ENCODE results near the gene PFN1.
"Not testable (repeated sequence)": the region's sequence is repeated elsewhere in the genome, so short reads cannot be mapped to it uniquely, and the experiment has no call there.

The PFN1 gene

GRCh38 chr17:4921320-4921719, 27.0 kb downstream of the PFN1 start:
- DNase-seq (ENCODE audit: low spot score): no peak

- no peak for DNase-seq (ENCODE audit: low spot score)
These were observed 27.8 kb downstream of the PFN1 start for GRCh38 chr17:4920351-4921048.

DNA sequence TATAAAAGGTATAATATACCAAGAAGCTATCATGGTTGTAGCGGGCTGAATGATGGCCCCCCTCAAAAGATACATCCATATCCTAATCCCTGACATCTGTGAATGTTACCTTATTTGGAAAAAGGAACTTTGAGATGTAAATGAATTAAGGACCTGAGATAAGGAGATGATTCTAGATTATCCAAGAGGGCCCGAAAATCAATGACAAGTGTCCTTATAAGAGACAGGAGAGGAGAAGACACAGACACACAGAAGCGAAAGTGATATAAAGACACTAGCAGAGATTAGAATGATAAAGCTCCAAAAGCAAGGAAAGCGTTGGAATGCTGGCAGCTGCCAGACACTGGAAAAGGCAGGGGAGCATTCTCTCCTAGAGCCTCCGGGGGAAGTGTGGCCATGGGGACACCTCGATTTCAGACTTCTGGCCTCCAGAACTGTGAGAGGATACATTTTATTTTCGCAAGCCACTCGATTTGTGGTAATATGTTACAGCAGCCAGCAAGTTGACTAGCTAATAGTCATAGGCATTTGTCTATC, 28.8 kb downstream of the PFN1 start:
- DNase-seq (ENCODE audit: low spot score): no peak

DNA sequence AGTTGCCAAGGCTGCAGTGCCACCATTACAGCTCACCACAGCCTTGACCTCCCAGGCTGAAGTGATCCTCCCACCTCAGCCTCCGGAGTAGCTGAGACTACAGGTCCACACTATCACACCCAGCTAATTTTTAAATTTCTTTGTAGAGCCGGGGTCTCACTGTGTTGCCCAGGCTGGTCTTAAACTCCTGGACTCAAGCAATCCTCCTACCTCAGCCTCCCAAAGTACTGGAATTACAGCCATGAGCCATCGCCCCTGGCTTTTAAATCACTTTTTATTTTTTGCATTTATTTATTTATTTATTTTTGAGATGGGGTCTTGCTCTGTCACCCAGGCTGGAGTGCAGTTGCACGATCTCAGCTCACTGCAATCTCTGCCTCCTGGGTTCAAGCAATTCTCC, 33.8 kb downstream of the PFN1 start:
- not testable (repeated sequence) for DNase-seq (ENCODE audit: low spot score)

- DNase-seq (ENCODE audit: low spot score): no peak
These were observed 34.3 kb downstream of the PFN1 start for GRCh38 chr17:4913994-4914393.

DNA sequence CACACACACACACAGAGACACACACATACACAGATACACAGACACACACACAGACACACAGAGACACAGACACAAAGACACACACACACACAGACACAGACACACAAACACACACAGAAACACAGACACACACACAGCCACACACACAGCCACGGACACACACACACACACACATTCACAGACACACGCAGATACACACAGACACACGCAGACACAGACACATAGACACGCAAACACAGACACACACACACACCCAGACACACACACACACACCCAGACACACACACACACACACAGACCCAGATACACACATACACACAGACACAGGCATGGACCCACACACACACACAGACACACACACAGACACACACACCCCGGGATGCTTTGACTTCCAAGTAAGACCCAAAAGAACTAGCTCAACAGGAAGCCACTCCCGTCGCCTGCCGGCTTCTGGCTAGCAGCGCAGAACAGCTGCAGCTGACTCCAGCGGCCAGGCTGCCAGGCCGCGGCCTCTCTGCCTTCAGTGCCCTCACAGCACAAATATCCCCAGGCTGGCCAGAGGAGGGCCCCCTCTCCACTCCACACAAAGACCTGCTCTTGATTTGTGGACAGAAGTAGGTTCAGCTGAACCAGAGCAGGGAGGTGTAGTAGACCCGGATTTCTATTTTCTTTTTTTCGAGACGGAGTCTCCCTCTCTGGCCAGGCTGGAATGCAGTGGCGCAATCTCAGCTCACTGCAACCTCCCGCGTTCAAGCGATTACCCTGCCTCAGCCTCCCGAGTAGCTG, 39.4 kb downstream of the PFN1 start:
- DNase-seq (ENCODE audit: low spot score): peak; percentile 89

DNA sequence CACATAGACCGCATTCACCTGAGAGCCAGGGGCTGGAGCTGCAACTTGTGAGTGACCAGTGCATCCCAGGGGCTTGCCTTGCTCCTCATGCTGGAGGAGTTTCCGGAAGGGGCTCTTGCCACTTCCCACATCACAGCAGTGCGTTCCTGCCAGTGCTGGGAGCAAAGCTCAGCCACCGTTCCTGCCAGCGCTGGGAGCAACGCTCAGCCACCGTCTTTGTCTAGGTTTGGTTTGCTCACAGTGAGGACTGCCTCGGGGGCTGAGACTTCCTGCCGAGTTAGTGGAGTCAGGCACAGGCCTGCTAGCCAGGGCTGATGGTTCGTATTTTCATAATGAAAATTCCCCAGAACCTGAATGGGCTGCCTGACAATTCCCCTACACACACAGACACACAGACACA, 40.0 kb downstream of the PFN1 start:
- DNase-seq (ENCODE audit: low spot score): no peak

DNA sequence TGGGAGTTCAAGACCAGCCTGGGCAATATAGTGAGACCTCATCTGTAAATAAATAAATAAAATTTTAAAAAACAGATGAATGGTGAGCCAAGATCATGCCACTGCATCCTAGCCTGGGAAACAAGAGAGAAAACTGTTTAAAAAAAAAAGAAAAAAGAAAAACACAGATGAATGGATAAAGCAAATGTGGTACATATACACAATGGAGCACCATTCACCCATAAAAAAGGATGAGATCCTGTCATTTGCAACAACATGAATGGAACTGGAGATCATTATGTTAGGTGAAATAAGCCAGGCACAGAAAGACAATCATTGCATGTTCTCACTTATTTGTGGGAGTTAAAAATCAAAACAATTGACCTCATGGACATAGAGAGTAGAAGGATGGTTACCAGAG, 41.7 kb downstream of the PFN1 start:
- DNase-seq (ENCODE audit: low spot score): not testable (repeated sequence)

DNA sequence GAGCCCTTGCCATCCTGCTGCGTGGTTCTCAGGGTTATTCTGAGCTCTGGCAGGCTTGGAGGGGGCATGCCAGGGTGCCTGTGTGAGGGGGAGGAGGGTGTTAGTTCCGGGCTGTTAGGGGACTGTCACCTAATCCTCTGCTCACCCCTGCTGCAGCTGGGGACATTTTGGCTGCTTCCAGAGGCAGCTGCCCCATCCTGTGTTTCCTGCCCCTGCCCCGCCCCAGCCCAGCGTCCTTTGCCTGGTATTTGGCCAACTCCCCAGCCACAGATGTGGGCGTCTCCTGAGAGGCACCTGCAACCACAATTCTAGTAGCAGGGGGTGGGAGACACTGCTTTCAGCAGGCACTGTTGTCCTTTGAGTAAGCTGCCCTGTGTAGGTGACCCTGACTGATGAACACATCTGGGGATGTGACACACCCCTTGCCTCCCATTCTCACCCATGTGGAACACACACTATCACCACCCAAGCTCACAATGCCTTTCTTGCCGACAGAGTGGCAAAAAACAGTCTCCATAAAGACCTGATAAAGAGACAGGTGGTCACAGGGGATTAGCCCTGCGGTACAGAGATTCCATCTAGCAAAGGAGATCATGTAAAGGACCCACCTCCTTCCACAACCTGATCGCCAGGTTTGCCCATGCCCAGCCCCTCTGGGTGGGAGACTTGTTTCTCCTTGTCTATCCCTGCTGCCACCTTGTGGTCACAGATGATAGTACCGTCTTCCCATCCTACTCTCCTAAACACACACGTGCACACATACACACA, 45.1 kb downstream of the PFN1 start, which contains the start of gene CHRNE:
Gene CHRNE (minus strand): TSS at position 48 of the 768 bp plus-strand sequence. CDS start 35 bp downstream, at position 13.
- DNase-seq (ENCODE audit: low spot score): peak; percentile 68

DNA sequence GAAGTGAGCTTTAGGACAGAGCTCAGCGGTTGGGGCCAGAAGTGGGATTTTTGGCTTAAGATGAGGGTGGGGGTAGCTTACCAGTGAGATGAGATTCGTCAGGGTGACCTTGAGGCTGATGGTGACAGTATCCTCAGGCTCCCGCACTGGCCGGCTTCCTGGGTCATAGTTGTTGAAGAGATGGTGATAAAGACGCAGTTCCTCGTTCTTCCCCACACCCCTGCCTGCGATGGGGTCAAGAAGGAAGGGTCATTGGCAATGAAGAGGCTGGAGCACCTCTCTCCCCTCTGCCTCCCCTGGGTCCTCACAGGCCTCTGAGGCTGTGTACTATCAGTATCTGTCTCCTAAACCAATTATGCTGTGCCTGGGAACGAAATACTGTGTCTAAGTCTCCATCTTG, 45.8 kb downstream of the PFN1 start:
- no peak for DNase-seq (ENCODE audit: low spot score)

DNA sequence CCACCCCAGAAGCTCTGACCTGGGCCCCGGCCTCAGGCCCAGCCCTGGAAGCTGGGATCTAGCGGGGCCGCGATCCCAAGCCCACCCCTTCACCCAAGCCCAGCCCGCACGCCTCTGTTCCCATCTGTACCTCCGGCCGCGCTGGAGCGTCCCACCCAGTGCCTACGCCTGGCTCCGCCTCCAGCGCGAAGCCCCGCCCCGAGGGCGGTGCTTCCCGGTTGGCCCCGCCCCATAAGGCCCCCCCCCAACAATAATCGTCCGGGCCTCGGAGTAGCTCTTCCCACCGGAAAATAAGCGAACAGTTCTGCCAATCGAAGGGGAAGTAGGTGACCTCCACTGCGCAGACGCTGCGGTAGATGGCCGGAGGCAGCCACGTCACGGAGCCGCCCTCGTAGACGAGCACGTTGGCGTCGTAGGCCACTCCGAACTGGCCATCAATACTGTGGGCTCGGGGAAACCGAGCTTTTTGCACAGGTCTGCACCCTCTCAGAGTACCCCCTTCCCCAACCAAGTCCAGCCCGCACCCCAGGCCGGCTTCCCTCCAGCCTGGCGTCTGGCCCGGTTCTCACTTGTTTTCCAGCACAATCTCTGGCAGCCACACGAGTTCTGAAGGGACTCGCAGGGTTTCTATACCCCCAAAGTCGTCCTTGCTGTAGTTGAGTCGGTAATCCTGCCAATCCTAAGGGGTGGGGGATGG, 46.5 kb downstream of the PFN1 start:
- peak; percentile 46 for DNase-seq (ENCODE audit: low spot score)

DNA sequence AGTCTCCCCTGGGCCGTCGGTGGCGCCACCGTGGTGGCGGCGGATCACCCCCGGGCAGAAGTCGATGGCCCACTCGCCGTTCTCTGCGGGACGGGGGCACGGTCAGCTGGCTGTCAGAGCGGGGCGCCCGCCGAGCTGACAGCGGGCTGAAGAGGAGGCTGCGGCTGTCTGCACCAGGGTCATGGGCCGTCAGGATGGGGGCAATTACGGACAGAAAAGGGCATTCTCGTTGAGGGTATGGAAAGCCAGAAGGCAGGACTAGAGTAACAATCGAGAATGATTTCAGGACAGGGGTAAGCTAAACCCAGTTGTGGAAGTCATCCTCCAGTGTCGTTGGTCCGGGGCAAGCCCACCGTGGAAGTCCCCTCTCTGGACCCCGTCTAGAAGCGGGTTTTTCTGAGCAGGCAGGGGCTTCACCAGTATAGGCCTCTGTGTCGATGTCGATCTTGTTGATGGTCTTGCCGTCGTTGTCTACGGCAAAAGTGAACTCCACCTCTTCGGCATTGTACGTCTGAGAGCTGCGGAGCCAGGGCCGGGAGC, 47.2 kb downstream of the PFN1 start:
- no peak for DNase-seq (ENCODE audit: low spot score)

DNA sequence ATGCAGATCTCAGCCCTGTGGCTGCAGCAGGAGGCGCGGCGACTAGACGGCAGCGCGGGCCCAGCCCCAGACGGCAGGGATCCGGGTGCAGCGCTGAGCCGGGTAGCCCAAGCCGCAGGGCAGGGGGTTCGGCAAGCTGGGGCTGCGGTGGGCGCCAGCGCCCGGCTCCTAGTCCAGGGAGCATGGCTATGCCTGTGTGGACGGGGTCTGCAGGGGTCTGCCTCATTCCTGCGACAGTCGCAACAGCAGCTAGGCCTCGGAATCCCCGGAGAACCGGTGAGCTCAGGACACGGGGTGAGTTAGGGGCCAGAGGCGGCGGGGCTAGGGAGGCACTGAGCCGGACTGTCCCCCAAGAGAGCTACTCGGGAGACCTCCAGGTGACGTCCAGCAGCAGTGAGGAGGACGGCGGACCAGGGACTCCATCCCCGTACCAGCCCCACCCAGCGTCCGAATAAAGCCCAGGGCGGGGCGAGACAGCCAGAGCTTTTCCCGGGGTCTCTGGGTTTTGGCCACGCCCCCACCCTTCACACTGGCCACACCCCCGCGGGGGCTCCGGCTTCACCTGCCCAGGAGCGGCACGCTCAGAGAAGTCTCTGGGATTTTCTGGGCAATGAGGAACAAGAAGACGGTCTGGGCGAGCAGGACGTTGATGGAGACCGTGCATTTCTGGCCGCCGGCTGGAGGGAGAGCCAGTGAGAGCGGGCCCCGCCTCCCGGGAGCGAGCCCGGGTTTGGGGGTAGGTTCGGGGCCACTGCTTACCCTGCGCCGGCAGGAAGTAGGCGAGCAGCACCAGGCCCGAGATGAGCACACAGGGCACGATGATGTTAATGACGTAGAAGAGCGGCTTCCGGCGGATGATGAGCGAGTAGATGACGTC, 47.9 kb downstream of the PFN1 start:
- peak; percentile 48 for DNase-seq (ENCODE audit: low spot score)

- DNase-seq (ENCODE audit: low spot score): peak; percentile 90
These were observed 48.7 kb downstream of the PFN1 start, which contains the start of gene C17orf107 for GRCh38 chr17:4899341-4900230. Gene C17orf107, plus strand, starts transcription at chr17:4899536. Its CDS starts 227 bp downstream, at chr17:4899763.

- DNase-seq (ENCODE audit: low spot score): no peak
These were observed 49.4 kb downstream of the PFN1 start for GRCh38 chr17:4898927-4899326.

DNA sequence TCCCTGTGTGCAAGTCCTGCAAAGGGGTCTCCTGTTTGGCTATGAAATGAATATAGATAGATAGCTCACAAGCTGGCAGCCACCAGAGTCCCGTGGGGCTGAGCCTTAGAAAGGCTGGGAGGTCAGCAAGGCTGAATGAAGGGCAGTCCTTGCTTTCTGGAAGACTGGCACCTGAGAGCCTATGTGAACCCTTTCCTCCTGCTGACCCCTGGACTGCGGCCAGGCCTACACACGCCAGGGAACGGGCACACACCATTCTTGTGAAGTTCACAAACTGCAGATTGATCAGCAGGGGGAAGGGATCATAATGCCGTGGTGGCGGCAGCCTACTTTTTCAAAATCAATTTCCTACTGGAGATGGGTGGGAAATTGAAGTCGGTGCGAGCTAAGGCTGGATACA, 50.0 kb downstream of the PFN1 start:
- no peak for DNase-seq (ENCODE audit: low spot score)

DNA sequence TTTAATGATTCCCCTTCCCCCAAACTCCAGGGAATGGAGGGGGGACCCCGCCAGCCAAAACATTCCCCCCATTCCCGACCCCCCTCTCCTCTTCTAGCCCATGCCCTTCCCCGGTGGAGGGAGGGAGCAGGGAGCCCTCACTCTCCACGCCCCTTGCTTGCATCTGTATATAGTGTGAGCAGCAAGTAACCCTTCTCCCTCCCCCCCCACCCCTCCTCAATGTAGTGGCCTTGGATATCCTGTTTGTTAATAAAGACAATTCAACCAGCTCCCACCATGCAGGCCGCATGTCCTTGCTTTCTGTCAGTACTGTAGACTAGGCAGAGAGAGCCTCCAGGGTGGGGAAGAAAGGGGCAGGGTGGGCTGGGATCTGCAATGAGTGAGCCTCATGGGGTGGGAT, 50.5 kb downstream of the PFN1 start:
- DNase-seq (ENCODE audit: low spot score): no peak

GRCh38 chr17:4897198-4897687, 51.1 kb downstream of the PFN1 start:
- DNase-seq (ENCODE audit: low spot score): no peak
